Activated CD4-positive, alpha-beta memory T cell treated with anti-CD3 and anti-CD28 coated beads for 36 hours (primary cell): ENCODE measurements around the gene ARID5B. TPM values are rescaled to one million over a fixed set of nuclear protein-coding genes. Genes with fewer than 3 reads are reported as not detected.

Source experiments
- CTCF ChIA-PET: fragments of 350-600 bp; sonication (Branson Sonifier 250); formaldehyde crosslinking; loops from one replicate; lab custom pipeline; 2021; ENCODE audit warnings: antibody characterized with exemption, inconsistent platforms; lab: Charles Lee
- POLR2A ChIA-PET: fragments of 350-600 bp; sonication (Branson Sonifier 250); formaldehyde crosslinking; loops from one replicate; lab custom pipeline; 2021; ENCODE audit warnings: antibody characterized with exemption; lab: Charles Lee
- DNase-seq: peaks from one replicate; pipeline ENCODE4 v3.0.0-alpha.2; 2020
- H3K27ac Mint-ChIP-seq: one replicate; pipeline ENCODE4 v1.8.0; 2021; ENCODE audit warnings: mixed read lengths
- H3K27me3 Mint-ChIP-seq: one replicate; pipeline ENCODE4 v1.8.0; 2021; ENCODE audit warnings: mixed read lengths
- H3K36me3 Mint-ChIP-seq: one replicate; pipeline ENCODE4 v1.8.0; 2021; ENCODE audit warnings: mixed read lengths
- H3K4me1 Mint-ChIP-seq: one replicate; pipeline ENCODE4 v1.8.0; 2021; ENCODE audit warnings: low read depth, mixed read lengths
- H3K4me3 Mint-ChIP-seq: one replicate; pipeline ENCODE4 v1.8.0; 2021; ENCODE audit warnings: mild to moderate bottlenecking, mixed read lengths
- H3K9me3 Mint-ChIP-seq: one replicate; pipeline ENCODE4 v1.8.0; 2021; ENCODE audit warnings: mixed read lengths
- intact Hi-C: fragments of 100-400 bp; cut with micrococcal nuclease; formaldehyde crosslinking; loops from one replicate; pipeline ENCODE4 v1.15.1; 2023
- total RNA-seq, 2 experiments: library from RNA; stranded (reverse); gene quantifications; one replicate each; pipeline ENCODE4 v1.2.3, GENCODE V29; 2021

The ARID5B gene
- total RNA-seq, 2 experiments from 2014 or later, result 79.4 to 79.6 TPM

DNA sequence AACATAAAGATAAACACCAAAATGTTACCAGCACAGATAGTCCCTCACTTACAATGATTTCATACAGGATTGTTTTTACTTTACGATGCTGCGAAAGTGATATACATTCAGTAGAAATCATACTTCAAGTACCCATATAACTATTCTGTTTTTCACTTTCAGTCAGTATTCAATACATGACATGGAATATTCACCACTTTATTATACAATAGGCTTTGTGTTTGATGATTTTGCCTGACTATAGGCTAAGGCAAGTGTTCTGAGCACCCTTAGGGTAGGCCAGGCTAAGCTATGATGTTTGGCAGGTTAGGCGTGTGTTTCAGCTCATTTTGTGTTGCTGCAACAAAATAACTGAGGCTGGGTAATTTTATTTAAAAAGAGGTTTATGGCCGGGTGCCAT is 212.2 kb downstream of the ARID5B start:
- no peaks in the 10 kb centered on the region for H3K27me3 Mint-ChIP-seq
- intact Hi-C loops, result loop anchor here (2.0 to 5.0 kb wide), 2 partner anchors 69 to 129 kb away; no protein-coding TSS in a partner anchor
- H3K9me3 Mint-ChIP-seq, result no peaks in the 10 kb centered on the region
- no peak overlapping the region for H3K27ac Mint-ChIP-seq
- H3K36me3 Mint-ChIP-seq, result no peaks in the 10 kb centered on the region
- H3K4me1 Mint-ChIP-seq, result peaks cover 33% of the 10 kb centered on the region
- ChIA-PET CTCF (interaction anchor here (1.0 to 1.1 kb wide), 2 partner anchors 69 to 71 kb away, joined by 3 read pairs; no protein-coding TSS in a partner anchor), POLR2A (no interaction called here)
- no peak overlapping the region for H3K4me3 Mint-ChIP-seq
- no peak for DNase-seq

DNA sequence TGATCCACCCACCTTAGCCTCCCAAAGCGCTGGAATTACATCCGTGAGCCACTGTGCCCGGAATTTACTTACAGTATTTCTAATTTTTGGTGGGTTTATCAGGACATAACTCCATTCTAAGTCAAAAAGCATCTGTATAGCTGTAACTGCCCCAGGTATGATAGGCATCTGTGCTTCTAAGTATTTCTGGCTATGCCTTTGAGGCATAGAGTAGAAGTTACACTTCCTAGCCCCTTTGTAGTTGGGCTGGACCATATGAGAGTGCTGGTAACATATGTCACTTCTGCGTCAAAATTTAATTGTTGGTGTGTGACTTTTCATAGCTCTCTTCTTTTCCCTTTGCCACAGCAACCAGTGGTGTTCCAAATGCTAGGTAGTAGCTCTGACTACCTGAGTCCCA is 213.8 kb downstream of the ARID5B start:
- Mint-ChIP-seq H3K27ac (no peak overlapping the region), H3K9me3 (no peaks in the 10 kb centered on the region), H3K4me3 (no peak overlapping the region), H3K4me1 (peaks cover 26% of the 10 kb centered on the region), H3K27me3 (no peaks in the 10 kb centered on the region), H3K36me3 (peaks cover 2% of the 10 kb centered on the region)
- DNase-seq, result no peak
- ChIA-PET CTCF (no interaction called here), POLR2A (no interaction called here)
- intact Hi-C loops, result no loop called here

GRCh38 chr10:62115842-62116241 is 214.3 kb downstream of the ARID5B start:
- Mint-ChIP-seq H3K4me1 (peaks cover 27% of the 10 kb centered on the region), H3K9me3 (no peaks in the 10 kb centered on the region), H3K27ac (no peak overlapping the region), H3K36me3 (peaks cover 2% of the 10 kb centered on the region), H3K27me3 (no peaks in the 10 kb centered on the region), H3K4me3 (no peak overlapping the region)
- ChIA-PET CTCF (no interaction called here), POLR2A (no interaction called here)
- no peak for DNase-seq
- intact Hi-C loops, result no loop called here

DNA sequence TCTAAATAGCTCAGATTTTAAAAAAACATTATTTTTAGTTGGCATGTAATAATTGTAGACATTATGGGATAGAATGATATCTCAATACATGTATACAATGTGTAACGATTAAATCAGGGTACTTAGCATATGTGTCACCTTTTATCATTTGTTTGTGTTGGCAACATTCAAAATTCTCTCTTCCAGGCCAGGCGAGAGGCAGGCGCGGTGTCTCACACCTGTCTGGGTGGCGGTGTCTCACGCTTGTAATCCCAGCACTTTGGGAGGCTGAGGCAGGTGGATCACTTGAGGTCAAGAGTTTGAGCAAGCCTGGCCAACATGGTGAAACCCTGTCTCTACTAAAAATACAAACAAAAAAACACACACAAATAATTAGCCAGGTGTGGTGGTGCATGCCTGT is 215.4 kb downstream of the ARID5B start:
- no peaks in the 10 kb centered on the region for H3K9me3 Mint-ChIP-seq
- H3K4me3 Mint-ChIP-seq, result no peak overlapping the region
- no peak for DNase-seq
- intact Hi-C loops, result no loop called here
- ChIA-PET CTCF (no interaction called here), POLR2A (no interaction called here)
- no peak overlapping the region for H3K27ac Mint-ChIP-seq
- H3K27me3 Mint-ChIP-seq, result no peaks in the 10 kb centered on the region
- H3K36me3 Mint-ChIP-seq, result peaks cover 2% of the 10 kb centered on the region
- H3K4me1 Mint-ChIP-seq, result peaks cover 35% of the 10 kb centered on the region

DNA sequence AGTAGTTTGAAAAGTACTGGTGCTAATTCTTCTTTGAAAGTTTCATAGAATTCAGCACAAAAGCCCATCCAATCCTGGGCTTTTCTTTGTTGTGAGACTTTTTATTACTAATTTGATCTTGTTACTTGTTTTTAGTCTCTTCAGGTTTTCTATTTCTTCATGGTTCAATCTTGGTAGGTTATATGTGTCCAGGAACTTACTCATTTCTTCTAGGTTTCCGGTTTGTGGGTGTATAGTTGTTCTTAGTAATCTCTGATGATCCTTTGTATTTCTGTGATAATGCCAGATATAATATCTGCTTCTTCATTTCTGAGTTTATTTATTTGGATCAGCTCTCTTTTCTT is 219.7 kb downstream of the ARID5B start:
- intact Hi-C loops, result loop anchor here (1.0 kb wide), 3 partner anchors 62 to 124 kb away; no protein-coding TSS in a partner anchor
- Mint-ChIP-seq H3K27ac (peak overlapping the region; percentile 59), H3K36me3 (peaks cover 12% of the 10 kb centered on the region), H3K9me3 (peaks cover 18% of the 10 kb centered on the region), H3K4me1 (peaks cover 31% of the 10 kb centered on the region), H3K27me3 (no peaks in the 10 kb centered on the region), H3K4me3 (no peak overlapping the region)
- no peak for DNase-seq
- ChIA-PET POLR2A (no interaction called here), CTCF (no interaction called here)

GRCh38 chr10:62127975-62128374 is 226.5 kb downstream of the ARID5B start:
- intact Hi-C loops, result no loop called here
- H3K9me3 Mint-ChIP-seq, result peaks cover 20% of the 10 kb centered on the region
- ChIA-PET POLR2A (interaction anchor here (0.5 kb wide), 1 partner anchor 410 kb away, joined by 3 read pairs; no protein-coding TSS in a partner anchor), CTCF (interaction anchor here (0.7 to 0.9 kb wide), 2 partner anchors 17 to 40 kb away, joined by 3 to 5 read pairs; no protein-coding TSS in a partner anchor)
- no peak overlapping the region for H3K4me3 Mint-ChIP-seq
- H3K27ac Mint-ChIP-seq, result no peak overlapping the region
- peaks cover 14% of the 10 kb centered on the region for H3K36me3 Mint-ChIP-seq
- no peaks in the 10 kb centered on the region for H3K27me3 Mint-ChIP-seq
- peaks cover 2% of the 10 kb centered on the region for H3K4me1 Mint-ChIP-seq
- no peak for DNase-seq

DNA sequence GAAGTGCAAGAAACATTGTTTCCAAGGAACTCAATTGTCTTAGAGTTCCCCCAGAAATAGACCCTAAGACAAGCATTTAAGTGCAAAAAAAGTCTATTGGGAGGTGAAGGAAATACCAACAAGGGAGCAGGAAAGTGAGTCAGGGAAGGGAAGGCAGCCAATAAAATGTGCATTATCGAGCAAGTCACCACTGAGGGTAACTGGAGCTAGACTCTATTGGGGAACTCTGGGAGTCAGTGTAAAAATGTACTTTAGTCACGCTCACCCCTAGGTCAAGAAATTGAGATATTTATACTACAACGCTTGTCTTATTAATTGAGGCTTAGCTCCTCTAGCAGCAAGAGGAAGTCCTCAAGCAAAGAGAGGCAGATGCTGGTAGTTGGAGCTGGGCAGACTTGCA is 229.4 kb downstream of the ARID5B start:
- H3K4me3 Mint-ChIP-seq, result no peak overlapping the region
- no peaks in the 10 kb centered on the region for H3K27me3 Mint-ChIP-seq
- ChIA-PET POLR2A (no interaction called here), CTCF (no interaction called here)
- H3K4me1 Mint-ChIP-seq, result peaks cover 6% of the 10 kb centered on the region
- peaks cover 7% of the 10 kb centered on the region for H3K36me3 Mint-ChIP-seq
- intact Hi-C loops, result no loop called here
- no peak for DNase-seq
- no peak overlapping the region for H3K27ac Mint-ChIP-seq
- peaks cover 13% of the 10 kb centered on the region for H3K9me3 Mint-ChIP-seq

GRCh38 chr10:62131724-62132123 is 230.2 kb downstream of the ARID5B start:
- peaks cover 13% of the 10 kb centered on the region for H3K9me3 Mint-ChIP-seq
- H3K27me3 Mint-ChIP-seq, result no peaks in the 10 kb centered on the region
- H3K4me1 Mint-ChIP-seq, result peaks cover 5% of the 10 kb centered on the region
- CTCF ChIA-PET, result no interaction called here
- POLR2A ChIA-PET, result no interaction called here
- no peak overlapping the region for H3K4me3 Mint-ChIP-seq
- no peak overlapping the region for H3K27ac Mint-ChIP-seq
- intact Hi-C loops, result no loop called here
- no peak for DNase-seq
- H3K36me3 Mint-ChIP-seq, result peaks cover 7% of the 10 kb centered on the region

GRCh38 chr10:62133618-62134017 is 232.1 kb downstream of the ARID5B start:
- Mint-ChIP-seq H3K4me1 (peaks cover 5% of the 10 kb centered on the region), H3K27me3 (no peaks in the 10 kb centered on the region), H3K27ac (no peak overlapping the region), H3K9me3 (peaks cover 18% of the 10 kb centered on the region), H3K4me3 (no peak overlapping the region), H3K36me3 (peaks cover 8% of the 10 kb centered on the region)
- intact Hi-C loops, result no loop called here
- no peak for DNase-seq
- ChIA-PET POLR2A (no interaction called here), CTCF (no interaction called here)

- H3K9me3 Mint-ChIP-seq, result peaks cover 14% of the 10 kb centered on the region
- ChIA-PET POLR2A (no interaction called here), CTCF (no interaction called here)
- H3K4me3 Mint-ChIP-seq, result no peak overlapping the region
- intact Hi-C loops, result no loop called here
- H3K4me1 Mint-ChIP-seq, result peaks cover 5% of the 10 kb centered on the region
- no peak for DNase-seq
- H3K27me3 Mint-ChIP-seq, result no peaks in the 10 kb centered on the region
- H3K27ac Mint-ChIP-seq, result no peak overlapping the region
- H3K36me3 Mint-ChIP-seq, result peaks cover 3% of the 10 kb centered on the region
These were observed 235.4 kb downstream of the ARID5B start for GRCh38 chr10:62136931-62137330.

Other genes with a start within 250 kb of the ARID5B start
- not detected for gene CABCOCO1, start 238.8 kb upstream of the ARID5B start, total RNA-seq